ENCODE data around the gene HES3.

The HES3 gene

DNA sequence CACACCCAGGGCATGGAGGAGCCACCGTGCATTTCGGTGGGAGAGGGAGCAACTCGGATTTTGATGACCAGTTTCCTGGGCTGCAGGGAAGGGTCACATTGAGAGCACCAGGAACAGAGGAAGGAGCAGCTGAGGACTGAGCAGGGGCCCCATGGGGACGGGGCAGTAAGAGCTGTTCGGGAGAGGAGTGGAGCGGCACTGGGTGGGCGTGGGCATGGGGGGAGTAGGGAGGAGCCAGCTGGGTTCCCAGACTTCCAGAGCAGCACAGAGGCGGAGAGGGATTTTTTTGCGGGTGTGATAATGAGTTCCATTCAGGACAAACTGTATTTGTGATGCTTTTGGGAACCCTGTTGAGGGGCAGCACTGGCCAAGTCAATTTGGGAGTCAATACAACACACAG lies 34.3 kb downstream of the HES3 start:
- no peak for DNase-seq (ENCODE audit: low read depth in 3 of 3)

DNA sequence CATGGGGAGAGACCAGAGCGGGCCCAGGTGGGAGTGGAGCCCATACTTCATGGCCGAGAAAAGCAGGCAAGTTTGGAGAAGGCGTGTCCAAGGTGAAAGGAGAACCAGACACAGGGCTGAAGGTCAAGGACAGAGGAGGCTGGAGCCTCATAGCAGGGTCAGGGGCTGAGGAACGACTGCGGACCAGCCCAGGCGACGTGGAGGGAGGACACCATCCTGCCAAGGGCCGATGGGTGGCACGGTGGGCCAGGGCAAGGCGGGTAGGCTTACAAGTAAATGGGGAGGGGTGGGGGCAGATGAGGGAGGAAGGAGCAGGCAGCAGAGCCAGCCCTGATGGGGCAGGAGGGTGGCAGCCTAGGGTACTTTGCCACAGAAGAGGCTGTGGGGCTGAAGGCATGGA lies 35.1 kb downstream of the HES3 start:
- DNase-seq (ENCODE audit: low read depth in 3 of 3) = no peak

DNA sequence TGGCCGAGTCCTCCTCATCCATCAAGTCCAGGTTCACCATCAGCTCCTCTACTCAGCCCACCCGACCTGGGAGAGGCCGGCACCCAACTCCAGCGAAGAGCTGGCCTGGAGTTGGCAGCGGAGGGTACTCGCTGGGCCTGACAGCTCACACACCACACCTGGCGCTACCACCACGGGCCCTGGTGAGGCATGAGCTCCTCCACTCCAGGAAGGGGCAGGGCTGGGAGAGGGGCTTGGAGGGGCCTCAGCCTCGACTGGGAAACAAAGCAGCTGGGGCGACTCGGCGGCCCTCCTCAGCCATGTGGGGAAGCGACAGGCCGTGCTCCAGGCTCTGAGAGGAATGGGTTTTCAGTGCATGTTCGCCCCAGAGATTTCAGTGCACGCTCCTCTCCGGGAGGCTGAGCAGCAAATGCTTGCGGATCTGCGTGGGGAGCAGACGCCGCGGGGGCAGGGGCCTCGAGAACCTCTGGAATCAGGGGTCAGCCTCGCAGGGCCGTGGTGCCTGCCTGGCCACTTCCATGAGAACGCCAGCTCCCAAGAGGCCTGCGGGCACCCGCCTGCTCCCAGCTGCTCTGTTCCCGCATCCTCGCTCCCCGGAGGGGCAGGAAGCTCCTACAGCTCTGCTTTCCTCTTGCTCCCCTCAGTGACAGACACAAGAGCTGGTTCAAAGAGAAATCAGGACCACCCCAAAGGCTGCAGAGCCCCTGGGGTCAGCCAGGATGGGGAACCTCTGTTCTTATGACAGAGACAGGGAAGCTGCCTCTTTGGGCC lies 35.8 kb downstream of the HES3 start:
- DNase-seq (ENCODE audit: low read depth in 3 of 3) = no peak

DNA sequence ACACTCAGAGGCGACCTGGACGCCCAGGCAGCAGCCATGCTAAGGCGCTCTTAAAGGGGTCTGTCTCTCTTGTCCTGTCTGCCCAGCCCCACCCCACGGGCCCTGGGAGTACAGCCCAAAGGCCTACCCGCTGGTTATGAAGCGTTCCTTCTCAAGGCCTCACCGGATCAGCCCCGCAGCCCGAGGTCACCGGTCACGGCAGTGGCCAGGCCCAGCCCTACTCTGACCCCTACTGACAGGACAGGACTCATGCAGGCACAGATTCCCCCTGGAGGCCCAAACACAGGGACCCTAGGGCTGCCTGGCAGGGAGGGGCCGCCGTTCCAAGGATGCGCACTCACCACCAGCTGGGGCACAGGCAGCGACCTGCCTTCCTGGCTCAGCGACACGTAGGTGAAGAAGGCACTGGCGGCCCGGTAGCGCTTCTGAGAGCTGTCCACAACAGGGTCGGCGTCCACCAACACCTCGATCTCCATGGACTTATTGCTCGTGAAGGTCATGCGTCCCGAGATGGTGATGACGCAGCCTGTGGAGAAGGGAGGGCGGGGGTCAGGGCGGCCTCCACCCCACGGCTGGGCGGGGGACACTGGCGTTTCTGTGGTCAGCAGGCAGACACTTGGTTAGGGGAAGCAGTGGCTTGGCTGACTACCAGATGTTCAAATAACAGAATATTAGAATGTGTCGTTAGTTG lies 36.9 kb downstream of the HES3 start:
- no peak for DNase-seq (ENCODE audit: low read depth in 3 of 3)

GRCh38 chr1:6281511-6282402 lies 37.8 kb downstream of the HES3 start:
- no peak for DNase-seq (ENCODE audit: low read depth in 3 of 3)

DNA sequence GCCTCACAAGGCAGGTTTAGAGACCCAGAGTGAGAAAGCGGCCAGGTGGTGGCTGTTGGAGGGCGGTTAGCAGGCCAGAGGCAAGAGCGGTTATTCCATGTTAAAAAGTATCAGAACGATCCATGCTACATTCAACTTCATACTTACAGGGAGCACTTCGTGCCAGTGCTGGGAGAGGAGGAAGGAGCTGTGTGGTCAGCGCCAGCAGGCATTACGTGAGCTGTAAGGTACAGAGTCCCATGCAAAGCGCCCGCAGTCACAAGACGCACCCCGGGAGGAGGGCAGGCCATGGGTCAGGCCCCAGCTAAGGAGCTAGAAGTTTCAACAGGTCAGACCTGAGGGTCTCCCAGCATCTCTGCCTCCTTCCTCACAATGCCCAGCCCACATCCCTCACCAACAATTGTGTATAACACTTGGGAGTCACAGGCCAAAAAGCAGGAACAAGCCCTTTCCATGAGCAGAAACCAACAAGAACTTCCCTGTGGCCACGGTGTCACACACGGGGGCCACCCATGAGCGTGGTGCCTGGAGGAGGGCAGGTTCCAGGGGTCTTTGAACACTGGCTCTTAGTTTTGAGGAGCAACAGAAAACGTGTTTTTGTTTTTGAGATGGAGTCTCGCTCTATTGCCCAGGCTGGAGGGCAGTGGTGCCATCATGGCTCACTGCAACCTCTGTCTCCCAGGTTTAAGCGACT lies 38.7 kb downstream of the HES3 start:
- DNase-seq (ENCODE audit: low read depth in 3 of 3) = no peak

- DNase-seq (ENCODE audit: low read depth in 3 of 3) = no peak
Observed at GRCh38 chr1:6285336-6285735, 41.4 kb downstream of the HES3 start.

- DNase-seq (ENCODE audit: low read depth in 3 of 3) = no peak
Observed at GRCh38 chr1:6286266-6286665, 42.3 kb downstream of the HES3 start.

GRCh38 chr1:6287029-6287428 lies 43.0 kb downstream of the HES3 start:
- DNase-seq (ENCODE audit: low read depth in 3 of 3) = no peak

- no peak for DNase-seq (ENCODE audit: low read depth in 3 of 3)
Observed at GRCh38 chr1:6287431-6287886, 43.5 kb downstream of the HES3 start.

GRCh38 chr1:6288026-6288425 lies 44.0 kb downstream of the HES3 start:
- DNase-seq (ENCODE audit: low read depth in 3 of 3) = no peak

GRCh38 chr1:6288665-6289064 lies 44.7 kb downstream of the HES3 start:
- DNase-seq (ENCODE audit: low read depth in 3 of 3) = no peak

GRCh38 chr1:6292102-6292501 lies 48.1 kb downstream of the HES3 start:
- DNase-seq (ENCODE audit: low read depth in 3 of 3) = no peak

DNA sequence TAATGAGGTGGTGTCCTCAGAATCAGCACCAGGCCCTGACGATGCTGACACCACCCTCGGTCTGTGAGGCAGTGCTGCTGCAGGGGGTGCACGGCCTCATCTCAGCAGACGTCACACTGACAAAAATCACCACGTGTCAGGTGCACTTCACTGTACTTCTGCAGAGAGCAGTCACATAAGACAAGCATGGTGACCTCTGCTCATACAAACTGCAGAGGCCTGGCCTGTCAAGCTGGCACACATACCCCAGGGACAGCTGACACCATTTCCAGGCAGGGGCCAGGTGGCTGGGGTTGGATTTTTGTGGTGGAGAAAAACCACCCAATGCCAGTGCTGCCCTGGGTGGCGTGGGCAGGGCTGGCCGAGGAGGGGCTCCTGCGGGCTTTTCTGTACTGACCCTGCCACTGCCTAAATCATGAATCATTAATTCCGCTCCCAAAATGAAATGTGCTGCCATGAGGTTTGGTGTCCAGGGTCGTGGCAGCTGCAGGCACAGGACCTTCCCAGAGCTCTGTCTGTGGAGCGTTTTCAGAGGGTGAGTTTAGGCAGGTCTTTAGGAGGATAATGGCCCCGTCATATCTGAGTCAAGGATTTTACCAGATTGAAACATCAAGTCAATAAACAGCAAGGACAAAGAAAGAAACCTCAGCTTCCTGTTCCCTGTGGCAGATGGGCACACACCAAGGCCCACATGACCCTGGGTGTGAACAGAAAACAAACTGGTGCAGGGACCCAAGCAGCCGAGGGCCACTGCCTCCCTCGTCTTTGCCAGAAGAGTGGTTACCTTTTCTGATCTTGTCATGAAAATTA lies 50.3 kb downstream of the HES3 start:
- DNase-seq (ENCODE audit: low read depth in 3 of 3) = no peak

GRCh38 chr1:6294890-6295556 lies 51.0 kb downstream of the HES3 start:
- DNase-seq (ENCODE audit: low read depth in 3 of 3) = no peak
